CMK (cell line): ENCODE results near the gene ACTL7B.
A peak's percentile ranks its signal among the peaks of the same experiment; 100 is the strongest.
"Not testable (repeated sequence)": the region's sequence is repeated elsewhere in the genome, so short reads cannot be mapped to it uniquely, and the experiment has no call there.

ENCODE experiments used
- DNase-seq: peaks from one replicate; pipeline ENCODE4 v3.0.0-alpha.2; 2010; ENCODE audit warnings: low read depth

ACTL7B gene

GRCh38 chr9:108867829-108868228 is 12.0 kb upstream of the ACTL7B start:
- no peak for DNase-seq

- DNase-seq, result no peak
These were observed 11.3 kb upstream of the ACTL7B start for GRCh38 chr9:108867116-108867515.

GRCh38 chr9:108866001-108866420 is 10.2 kb upstream of the ACTL7B start:
- DNase-seq, result no peak

- no peak for DNase-seq
These were observed 9.3 kb upstream of the ACTL7B start for GRCh38 chr9:108865037-108865436.

- no peak for DNase-seq
These were observed 8.7 kb upstream of the ACTL7B start for GRCh38 chr9:108864446-108864845.

GRCh38 chr9:108863891-108864290 is 8.1 kb upstream of the ACTL7B start:
- no peak for DNase-seq

GRCh38 chr9:108861997-108862396 is 6.2 kb upstream of the ACTL7B start, which contains the start of gene ACTL7A:
Gene ACTL7A (plus strand): TSS chr9:108862266. CDS start chr9:108862323, 57 bp downstream.
- DNase-seq, result no peak

- no peak for DNase-seq
These were observed 5.7 kb upstream of the ACTL7B start for GRCh38 chr9:108861464-108861863.

GRCh38 chr9:108860764-108861163 is 5.0 kb upstream of the ACTL7B start:
- no peak for DNase-seq

- no peak for DNase-seq
These were observed 4.6 kb upstream of the ACTL7B start for GRCh38 chr9:108860354-108860753.

GRCh38 chr9:108859459-108860114 is 3.8 kb upstream of the ACTL7B start:
- DNase-seq, result no peak

GRCh38 chr9:108857572-108857971 is 1.8 kb upstream of the ACTL7B start:
- no peak for DNase-seq

- no peak for DNase-seq
These were observed 278 bp downstream of the ACTL7B start for GRCh38 chr9:108855529-108855886.

- DNase-seq, result no peak
These were observed 901 bp downstream of the ACTL7B start for GRCh38 chr9:108854641-108855528.

GRCh38 chr9:108854094-108854493 is 1.7 kb downstream of the ACTL7B start:
- DNase-seq, result no peak

- no peak for DNase-seq
These were observed 3.7 kb downstream of the ACTL7B start for GRCh38 chr9:108852079-108852478.

GRCh38 chr9:108851138-108851537 is 4.6 kb downstream of the ACTL7B start:
- DNase-seq, result no peak

- peak; percentile 11 for DNase-seq
These were observed 5.4 kb downstream of the ACTL7B start for GRCh38 chr9:108850293-108850897.

- DNase-seq, result not testable (repeated sequence)
These were observed 7.5 kb downstream of the ACTL7B start for GRCh38 chr9:108848296-108848695.

- DNase-seq, result no peak
These were observed 9.8 kb downstream of the ACTL7B start for GRCh38 chr9:108845947-108846346.

- no peak for DNase-seq
These were observed 10.3 kb downstream of the ACTL7B start for GRCh38 chr9:108845507-108845906.

- DNase-seq, result no peak
These were observed 10.9 kb downstream of the ACTL7B start for GRCh38 chr9:108844856-108845255.

GRCh38 chr9:108844391-108844790 is 11.4 kb downstream of the ACTL7B start:
- no peak for DNase-seq
